ENCODE measurements around the gene CZIB. TPM values are rescaled to one million over a fixed set of nuclear protein-coding genes. Genes with fewer than 3 reads are reported as not detected.

The CZIB gene
- total and polyA plus RNA-seq, 2 of the 4 experiments (the other 2 are of a cell fraction) = 41.0 to 58.9 TPM

- Histone ChIP-seq H3K56ac (ENCODE audit: extremely low read depth, insufficient read depth, low read length) (no peak overlapping the region), H3K23ac (ENCODE audit: low read depth, low read length) (no peak overlapping the region), H2BK120ac (ENCODE audit: low read depth, low read length) (no peak overlapping the region), H3K4me2 (ENCODE audit: low read depth, low read length) (no peak overlapping the region), H3K79me1 (ENCODE audit: low read depth in 1 of 2, low read length in 2 of 2) (no peaks in the 10 kb centered on the region), H4K91ac (ENCODE audit: insufficient read depth, low read depth, low read length) (no peak overlapping the region), H2AK5ac (ENCODE audit: low read depth, low read length) (no peak overlapping the region), H2AK9ac (replicated peaks; ENCODE audit: low read depth, low read length, poor library complexity) (no peak overlapping the region), H3K9me1 (ENCODE audit: insufficient read depth, low read length) (peaks cover 21% of the 10 kb centered on the region; the same call in 1 of the 2 replicates), H3K27ac (ENCODE audit: insufficient read depth, low read length) (no peak overlapping the region), H2BK20ac (ENCODE audit: low read depth, low read length) (no peak overlapping the region), H4K8ac (ENCODE audit: low read depth in 2 of 2, low read length in 2 of 2) (no peak overlapping the region), H4K5ac (ENCODE audit: low read depth, low read length) (no peak overlapping the region), H3K18ac (ENCODE audit: low read depth, low read length) (no peak overlapping the region), H3K27me3 (ENCODE audit: control insufficient read depth, insufficient read depth, low read length) (no peaks in the 10 kb centered on the region), H3K4ac (ENCODE audit: low read depth, low read length) (no peak overlapping the region), H4K20me1 (ENCODE audit: insufficient read depth, low read length) (no peaks in the 10 kb centered on the region), H3K14ac (replicated peaks; ENCODE audit: low read depth, low read length) (no peak overlapping the region), H2AFZ (replicated peaks; ENCODE audit: low read length, poor library complexity) (no peak overlapping the region), H2BK5ac (ENCODE audit: low read depth, low read length, poor library complexity, severe bottlenecking) (no peak overlapping the region), H3K36me3 (ENCODE audit: control insufficient read depth, insufficient read depth, low read length) (peaks cover 11% of the 10 kb centered on the region), H3K4me3 (ENCODE audit: insufficient read depth, low read depth, low read length) (no peak overlapping the region), H3K4me1 (ENCODE audit: control insufficient read depth, insufficient read depth, low read length) (no peaks in the 10 kb centered on the region), H3K9me3 (ENCODE audit: control insufficient read depth, insufficient read depth, low read length) (no peaks in the 10 kb centered on the region), H2BK15ac (ENCODE audit: low read depth, low read length) (no peak overlapping the region), H3K9ac (ENCODE audit: low read depth, low read length) (no peak overlapping the region)
- WGBS, 2 experiments (ENCODE audit: extremely low coverage in 2 of 2, insufficient read length in 1 of 2) = 100% methylated on average over 1 of the region's 4 CpGs; no CpG with 5 or more reads in 1 of the 2 experiments
- dilution Hi-C loops (cut with HindIII; ENCODE audit: low sequenced_read_pairs, unreplicated experiment) = no loop called here
- ChIA-PET POLR2A (ENCODE audit: unreplicated experiment) (no interaction called here), CTCF (no interaction called here)
- no peak for DNase-seq
- intact Hi-C loops (cut with micrococcal nuclease) = no loop called here
- ATAC-seq (ENCODE audit: low read depth) = no peak
- TF ChIP-seq RFX5 (IDR thresholded peaks at IDR 0.05; ENCODE audit: low read depth, low read length) (no peak), RCOR1 (IDR thresholded peaks at IDR 0.05; ENCODE audit: insufficient replicate concordance, low read length) (no peak), BHLHE40 (IDR thresholded peaks at IDR 0.05; ENCODE audit: low read depth, low read length) (no peak), FOS (IDR thresholded peaks at IDR 0.05; ENCODE audit: low read depth, low read length) (no peak), RAD21 (IDR thresholded peaks at IDR 0.05; ENCODE audit: low read length) (no peak), NFE2L2 (IDR thresholded peaks at IDR 0.05; ENCODE audit: low read depth, low read length) (no peak), CTCF (conservative IDR thresholded peaks at IDR 0.05; ENCODE audit: low read depth, low read length) (no peak), SMC3 (IDR thresholded peaks at IDR 0.05; ENCODE audit: low read depth, low read length) (no peak), MXI1 (IDR thresholded peaks at IDR 0.05; ENCODE audit: borderline replicate concordance, low read depth, low read length) (no peak), CEBPB (IDR thresholded peaks at IDR 0.05; ENCODE audit: low read depth, low read length) (no peak), POLR2A (IDR thresholded peaks at IDR 0.05; ENCODE audit: low read depth, low read length) (no peak), MAZ (IDR thresholded peaks at IDR 0.05; ENCODE audit: borderline replicate concordance, low read depth, low read length) (no peak), USF2 (IDR thresholded peaks at IDR 0.05; ENCODE audit: low read depth, low read length) (no peak), ELK1 (IDR thresholded peaks at IDR 0.05; ENCODE audit: borderline replicate concordance, low read depth, low read length) (no peak), MAFK (IDR thresholded peaks at IDR 0.05; ENCODE audit: low read depth, low read length) (no peak), CHD1 (IDR thresholded peaks at IDR 0.05; ENCODE audit: low read depth, low read length) (no peak)
- no TSS peak for BruUV-seq (replicated peaks)
- in situ Hi-C loops (cut with MboI; ENCODE audit: low sequenced_read_pairs) = no loop called here
Measured at GRCh38 chr1:53265581-53265980, 45.1 kb upstream of the CZIB start.

Measured in IMR-90 (cell line).